Suprapubic skin (tissue), 4 donors: ENCODE measurements around the gene SHOC1.

Source experiments
- POLR2A ChIP-seq, 2 donors: fragments of 450-650 bp; IDR thresholded peaks; one replicate each; pipeline ENCODE4 v1.6.1; 2017; ENCODE audit warnings: antibody characterized with exemption in 2 of 2, mild to moderate bottlenecking in 2 of 2, moderate library complexity in 2 of 2
- POLR2AphosphoS5 ChIP-seq, 3 donors: sonication (generic); formaldehyde crosslinking; IDR thresholded peaks; one replicate each; pipeline ENCODE4 v1.6.1; 2017; ENCODE audit warnings: antibody characterized with exemption in 3 of 3
- TF ChIP-seq, protein P1 (sequence below), 2 donors: fragments of 200-600 bp in 1 of 2; fragments of 450-650 bp in 1 of 2; sonication (generic) in 1 of 2; IDR thresholded peaks; one replicate each; pipeline ENCODE4 v1.5.1; 2016 to 2019; ENCODE audit warnings: antibody characterized with exemption in 2 of 2, mild to moderate bottlenecking in 1 of 2, moderate library complexity in 1 of 2

DNA sequence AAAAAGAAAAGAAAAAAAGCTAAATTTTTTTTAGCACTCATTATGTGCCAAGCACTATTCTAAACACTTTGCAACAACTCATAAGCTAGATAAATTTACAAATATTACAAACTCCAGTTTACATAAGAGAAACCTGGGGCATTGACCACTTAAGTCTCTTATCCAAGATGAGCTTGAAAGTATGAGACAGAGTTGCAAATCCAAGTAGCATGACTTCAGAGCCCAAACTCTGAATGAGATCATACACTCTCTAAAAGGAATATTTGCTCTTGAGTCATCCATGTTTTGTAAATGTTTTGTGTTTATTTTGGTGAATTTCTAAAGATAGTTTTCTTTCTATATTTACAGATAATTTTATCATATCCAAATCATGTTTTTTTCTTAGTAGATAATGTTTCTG, 4.0 kb upstream of the SHOC1 start:
- TF ChIP-seq, protein P1, sequence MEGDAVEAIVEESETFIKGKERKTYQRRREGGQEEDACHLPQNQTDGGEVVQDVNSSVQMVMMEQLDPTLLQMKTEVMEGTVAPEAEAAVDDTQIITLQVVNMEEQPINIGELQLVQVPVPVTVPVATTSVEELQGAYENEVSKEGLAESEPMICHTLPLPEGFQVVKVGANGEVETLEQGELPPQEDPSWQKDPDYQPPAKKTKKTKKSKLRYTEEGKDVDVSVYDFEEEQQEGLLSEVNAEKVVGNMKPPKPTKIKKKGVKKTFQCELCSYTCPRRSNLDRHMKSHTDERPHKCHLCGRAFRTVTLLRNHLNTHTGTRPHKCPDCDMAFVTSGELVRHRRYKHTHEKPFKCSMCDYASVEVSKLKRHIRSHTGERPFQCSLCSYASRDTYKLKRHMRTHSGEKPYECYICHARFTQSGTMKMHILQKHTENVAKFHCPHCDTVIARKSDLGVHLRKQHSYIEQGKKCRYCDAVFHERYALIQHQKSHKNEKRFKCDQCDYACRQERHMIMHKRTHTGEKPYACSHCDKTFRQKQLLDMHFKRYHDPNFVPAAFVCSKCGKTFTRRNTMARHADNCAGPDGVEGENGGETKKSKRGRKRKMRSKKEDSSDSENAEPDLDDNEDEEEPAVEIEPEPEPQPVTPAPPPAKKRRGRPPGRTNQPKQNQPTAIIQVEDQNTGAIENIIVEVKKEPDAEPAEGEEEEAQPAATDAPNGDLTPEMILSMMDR (IDR thresholded peaks at IDR 0.05), result no peak
- no peak for TF ChIP-seq POLR2A (IDR thresholded peaks at IDR 0.05)
- no peak for TF ChIP-seq POLR2AphosphoS5 (IDR thresholded peaks at IDR 0.05)
